GM19351 (cell line): Measurements from ENCODE around the gene MRPS34.

ENCODE experiments used
- ATAC-seq: cut with Tn5 transposase; IDR thresholded peaks from one replicate; pipeline ENCODE4 v1.9.1; 2021; ENCODE audit warnings: mild to moderate bottlenecking, moderate library complexity; ENCODE audit not compliant: unreplicated experiment

The MRPS34 gene

DNA sequence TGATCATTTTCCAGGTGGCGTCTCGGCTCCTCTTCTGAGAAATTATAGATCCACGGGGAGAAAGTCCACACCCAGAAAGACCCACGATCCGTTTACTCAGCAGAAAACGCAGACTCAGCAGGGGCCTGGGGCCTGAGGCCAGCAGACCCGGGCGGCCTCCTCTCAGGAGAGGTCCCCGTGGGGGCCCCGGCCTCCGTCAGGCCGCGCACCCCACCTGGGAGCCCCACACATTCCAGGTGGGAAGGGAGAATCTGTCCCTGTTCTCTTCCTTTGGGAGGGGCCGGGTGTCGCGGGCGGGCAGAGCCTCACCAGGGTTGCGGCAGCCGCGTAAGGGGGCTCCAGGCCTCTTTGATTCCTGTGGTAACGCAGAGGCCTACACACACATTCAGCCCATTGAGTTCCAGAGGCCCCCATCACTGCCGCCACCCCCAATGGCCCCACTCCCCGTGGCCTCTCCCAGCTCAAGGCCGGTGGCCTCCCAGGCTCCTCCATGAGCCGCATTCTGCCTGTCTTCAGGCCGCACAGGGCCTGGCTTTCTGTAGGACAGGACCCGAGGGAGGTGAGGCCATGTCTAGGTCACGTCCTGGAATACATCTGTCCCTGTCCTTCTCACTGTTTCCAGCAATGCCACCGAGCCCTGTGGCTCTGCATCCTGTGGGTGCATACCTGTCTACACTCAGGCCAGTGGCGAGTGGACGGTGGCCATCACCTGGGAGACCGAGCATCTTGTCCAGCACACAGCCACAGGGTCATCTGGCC is 22.2 kb upstream of the MRPS34 start:
- ATAC-seq: no peak

DNA sequence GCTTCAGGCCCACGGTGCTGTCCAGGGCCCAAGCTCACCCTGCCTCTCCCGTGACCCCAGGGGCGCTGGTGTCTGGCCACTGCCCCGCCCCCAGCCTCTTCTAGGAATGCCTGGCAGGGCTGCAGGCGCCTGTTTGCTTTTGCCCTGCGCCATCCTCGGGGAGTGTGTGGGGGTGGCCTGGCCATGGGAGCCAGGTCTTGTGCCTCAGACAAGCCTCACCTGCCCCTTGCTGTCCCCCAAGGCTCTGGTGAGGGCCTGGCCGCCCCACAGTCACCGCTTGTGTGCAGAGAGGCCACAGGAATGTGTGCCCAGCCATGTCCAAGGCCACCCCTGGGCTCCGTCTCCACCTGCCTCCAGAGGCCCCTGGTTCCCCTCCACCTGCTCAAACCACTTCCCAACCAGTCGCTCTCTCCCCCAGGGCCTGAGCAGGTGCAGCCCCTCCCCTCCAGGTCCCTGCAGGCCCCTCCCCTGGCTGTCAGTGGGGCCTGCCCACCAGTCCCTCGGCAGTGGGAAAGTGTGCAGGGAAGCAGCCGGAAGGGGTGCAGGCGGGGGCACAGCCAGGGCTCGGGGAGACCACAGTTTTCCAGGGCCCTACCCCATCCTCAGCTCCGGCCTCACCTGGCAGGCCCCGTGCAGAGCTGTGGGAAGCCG is 21.4 kb upstream of the MRPS34 start:
- no peak for ATAC-seq

DNA sequence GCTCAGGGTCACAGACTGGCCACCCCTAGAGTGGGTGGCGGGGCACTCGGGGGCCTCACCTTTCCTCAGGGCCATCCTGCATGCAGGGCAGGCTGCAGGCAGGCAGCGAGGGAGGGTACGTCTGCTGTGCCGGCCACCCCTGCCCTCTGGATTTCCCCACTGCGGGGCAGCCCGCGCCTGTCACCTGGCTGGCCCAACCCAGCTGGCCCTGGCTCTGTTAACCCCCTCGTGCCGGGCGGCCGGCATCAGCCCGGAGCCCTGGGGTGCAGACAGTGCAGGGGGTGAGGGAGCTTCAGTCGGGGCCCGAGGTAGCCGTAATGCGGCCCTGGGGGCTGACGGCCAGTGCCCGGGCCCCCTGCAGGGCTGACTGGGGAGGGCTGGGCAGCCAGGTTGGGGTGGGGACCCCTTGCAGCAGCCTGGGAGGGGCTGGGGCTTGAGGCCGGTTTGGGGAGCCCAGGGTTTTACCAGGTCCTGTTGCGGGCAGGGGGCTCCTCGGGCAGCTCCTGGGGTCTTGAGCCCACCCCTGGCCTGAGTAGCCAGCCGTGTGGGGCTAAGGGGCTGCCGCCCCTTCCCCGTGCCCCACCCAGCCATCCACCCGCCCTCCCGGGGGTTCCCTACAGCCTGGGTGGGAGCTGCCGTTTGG is 20.8 kb upstream of the MRPS34 start, which contains the start of gene IGFALS:
IGFALS (minus strand) TSS at position 128 of the 643 bp plus-strand sequence; CDS start at position 75, 53 bp downstream.
- no peak for ATAC-seq

DNA sequence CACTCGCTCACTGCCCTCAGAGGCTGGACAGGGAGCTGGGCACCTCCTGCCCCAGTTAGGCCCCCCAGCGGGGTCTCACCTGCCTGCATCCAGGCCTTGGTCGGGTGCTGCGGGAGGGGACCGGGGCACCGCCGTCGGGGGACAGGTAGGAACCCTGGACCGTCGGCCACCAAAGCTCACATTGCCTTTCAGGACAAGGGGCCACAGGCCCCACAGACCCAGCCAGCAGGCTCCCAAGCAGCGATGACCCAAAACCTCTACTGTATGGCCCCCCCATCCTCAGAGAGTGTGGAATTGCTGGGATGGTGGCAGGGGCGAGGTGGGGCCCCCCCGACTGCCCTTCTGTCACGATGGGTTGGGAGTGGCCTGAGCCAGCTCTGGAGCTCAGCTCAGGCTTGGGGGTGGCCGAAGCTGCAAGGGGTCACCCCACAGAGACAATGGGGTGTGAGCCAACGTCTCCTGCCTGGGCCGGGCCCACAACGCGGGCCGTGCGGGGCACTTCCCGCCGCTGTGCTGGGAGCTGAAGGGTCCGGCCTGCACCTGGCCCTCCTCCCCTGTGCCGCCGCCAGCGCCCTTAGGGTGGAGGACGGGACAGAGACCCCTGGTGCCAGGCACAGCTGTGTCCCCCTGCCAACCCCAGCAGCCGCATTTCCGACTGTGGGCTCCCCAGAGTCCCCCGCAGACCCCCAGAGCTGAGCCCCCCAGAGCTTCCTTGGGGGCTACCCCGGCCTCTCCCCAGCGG is 20.1 kb upstream of the MRPS34 start:
- ATAC-seq: no peak

DNA sequence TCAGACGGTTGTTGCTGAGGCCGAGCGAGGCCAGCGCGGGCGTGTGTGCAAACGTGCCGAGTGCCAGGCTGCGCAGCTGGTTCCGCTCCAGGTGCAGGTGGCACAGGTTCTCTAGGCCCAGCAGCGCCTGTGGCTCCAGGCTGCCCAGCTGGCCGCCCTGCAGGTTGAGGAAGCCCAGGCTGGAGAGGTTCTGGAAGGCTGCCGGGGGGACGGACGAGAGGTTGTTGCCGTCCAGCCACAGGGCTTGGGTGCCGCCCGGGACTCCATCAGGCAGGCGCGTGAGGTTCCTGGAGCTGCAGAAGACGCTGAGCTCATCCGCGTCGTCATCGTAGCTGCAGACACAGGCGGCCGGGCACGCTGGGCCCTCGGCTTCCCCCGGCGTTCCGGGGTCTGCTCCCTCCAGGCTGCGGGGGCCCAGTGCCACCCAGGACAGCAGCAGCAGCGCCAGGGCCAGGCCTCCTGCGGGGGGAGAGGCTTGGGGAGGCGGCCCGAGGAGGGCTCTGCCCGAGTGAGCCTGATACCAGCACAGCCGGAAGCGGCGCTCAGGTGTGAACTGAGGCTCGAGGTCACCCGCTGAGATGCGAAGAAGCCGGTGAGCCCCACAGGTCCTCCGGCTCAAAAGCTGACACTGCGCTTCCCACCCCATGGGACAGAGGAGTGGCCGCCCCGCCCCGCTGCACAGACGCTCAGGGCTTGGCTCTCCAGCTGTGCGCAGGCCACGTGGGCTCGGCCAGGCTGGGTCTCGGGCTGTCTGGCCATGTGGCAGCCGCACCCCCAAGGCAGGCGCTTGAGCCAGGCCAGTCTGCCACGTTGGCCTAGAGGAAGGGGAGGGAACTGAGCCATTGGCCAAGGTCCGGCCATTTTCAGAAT is 19.2 kb upstream of the MRPS34 start:
- ATAC-seq: no peak

DNA sequence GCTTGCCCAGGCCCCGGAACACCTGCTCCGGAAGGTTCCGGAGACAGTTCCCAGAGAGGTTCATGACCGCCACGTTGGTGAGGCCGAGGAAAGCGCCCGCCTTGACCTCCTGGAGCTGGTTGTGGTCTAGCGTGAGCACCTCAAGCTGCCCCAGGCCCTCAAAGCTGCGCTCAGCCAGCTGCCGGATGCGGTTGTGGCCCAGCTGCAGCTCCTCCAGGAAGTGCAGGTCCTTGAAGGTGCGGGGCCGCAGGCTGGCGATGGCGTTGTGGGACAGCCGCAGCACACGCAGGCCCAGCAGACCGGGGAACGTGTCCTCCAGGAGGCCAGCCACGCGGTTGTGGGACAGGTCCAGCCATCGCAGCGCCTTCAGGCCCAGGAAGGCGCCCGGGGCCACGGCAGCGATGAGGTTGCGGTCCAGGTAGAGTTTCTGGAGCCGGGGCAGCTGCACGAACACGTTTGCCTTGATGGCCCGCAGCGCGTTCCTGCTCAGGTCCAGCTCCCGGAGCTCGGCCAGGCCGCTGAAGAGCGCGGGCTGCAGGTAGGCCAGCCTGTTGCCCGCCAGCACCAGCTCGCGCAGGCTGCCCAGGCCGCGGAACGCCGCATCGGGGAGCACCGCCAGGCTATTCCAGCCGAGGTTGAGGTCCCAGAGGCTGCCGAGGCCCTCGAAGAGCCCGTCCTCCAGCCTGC is 18.5 kb upstream of the MRPS34 start:
- ATAC-seq: no peak

DNA sequence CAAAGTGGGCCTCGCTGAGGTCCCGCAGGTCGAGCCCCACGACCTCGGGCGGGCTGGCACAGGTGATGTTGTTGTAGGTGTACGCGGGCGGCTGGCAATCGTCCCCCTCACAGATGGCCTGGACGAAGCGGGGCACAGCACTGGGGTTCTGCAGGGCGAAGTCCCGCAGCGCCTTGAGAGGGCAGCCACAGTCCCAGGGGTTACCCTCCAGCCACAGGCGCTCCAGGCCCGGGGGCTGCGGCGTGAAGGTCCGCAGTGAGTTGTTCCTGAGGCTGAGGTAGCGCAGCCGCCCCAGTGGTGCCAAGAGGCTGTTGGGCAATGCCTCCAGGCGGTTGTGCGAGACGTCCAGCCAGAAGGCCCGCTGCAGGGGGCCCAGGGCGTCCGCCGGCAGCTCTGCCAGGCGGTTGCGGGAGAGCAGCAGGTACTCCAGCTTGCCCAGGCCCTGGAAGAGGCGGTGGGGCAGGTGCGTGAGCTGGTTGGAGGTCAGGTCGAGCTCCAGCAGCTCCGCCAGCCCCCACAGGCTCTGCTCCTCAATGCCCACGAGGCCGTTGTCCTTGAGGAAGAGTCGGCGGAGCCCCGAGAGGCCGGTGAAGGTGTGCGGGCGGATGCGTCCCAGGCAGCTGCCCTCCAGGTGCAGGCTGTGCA is 17.8 kb upstream of the MRPS34 start:
- ATAC-seq: no peak

DNA sequence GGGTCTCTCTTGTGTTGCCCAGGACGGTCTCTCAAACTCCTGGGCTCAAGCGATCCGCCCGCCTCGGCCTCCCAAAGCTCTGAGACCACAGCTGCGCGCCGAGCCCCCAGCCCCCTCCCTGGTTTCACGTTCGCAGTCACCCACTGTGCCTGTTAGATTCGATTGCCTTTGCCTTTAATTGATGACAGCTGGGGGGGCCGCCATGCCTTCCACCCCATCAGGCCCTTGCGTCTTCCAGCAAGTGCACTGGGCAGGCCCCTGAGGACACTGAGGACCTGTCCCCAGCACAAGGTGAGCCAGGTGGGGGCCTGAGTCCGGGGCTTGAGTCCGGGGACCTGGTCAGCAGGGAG is 17.3 kb upstream of the MRPS34 start:
- no peak for ATAC-seq

DNA sequence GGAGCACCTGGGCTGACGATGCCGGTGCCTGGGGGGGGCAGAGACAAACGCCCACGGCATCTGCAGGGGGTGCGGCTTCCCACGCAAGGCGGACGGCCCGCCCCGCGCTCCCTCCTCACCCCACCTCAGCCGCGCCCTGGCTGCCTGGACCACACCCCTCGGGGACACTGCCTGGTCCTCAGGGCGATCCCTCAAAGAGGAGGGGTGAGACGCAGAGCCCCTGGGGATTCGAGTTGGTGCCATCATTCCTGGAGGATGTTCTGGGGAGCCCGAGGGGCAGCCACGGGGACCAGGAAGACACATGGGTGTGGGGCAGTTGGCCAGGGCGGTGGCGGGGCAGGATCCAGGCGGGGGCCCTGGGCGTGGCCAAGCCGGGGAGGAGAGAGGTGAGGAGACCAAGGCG is 16.7 kb upstream of the MRPS34 start:
- no peak for ATAC-seq

DNA sequence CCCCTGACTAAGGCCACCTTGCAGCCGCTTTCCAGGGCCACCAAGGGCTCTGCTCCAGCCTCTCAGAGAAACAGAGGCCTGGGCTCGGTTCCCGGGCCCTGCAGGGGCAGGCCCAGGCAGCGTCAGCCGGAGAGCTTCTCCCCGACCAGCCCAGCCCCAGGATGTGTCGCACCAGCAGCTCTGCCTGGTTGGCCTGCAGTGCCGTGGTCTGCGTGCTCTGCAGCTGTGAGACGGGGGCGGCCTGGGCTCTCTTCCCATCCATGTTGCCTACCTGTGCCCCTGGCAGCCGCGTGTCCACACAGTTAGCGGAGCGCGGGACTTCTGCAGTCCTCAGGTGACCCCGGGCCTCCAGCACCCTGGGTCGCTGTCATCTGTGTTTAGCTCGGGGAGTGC is 15.8 kb upstream of the MRPS34 start:
- no peak for ATAC-seq

DNA sequence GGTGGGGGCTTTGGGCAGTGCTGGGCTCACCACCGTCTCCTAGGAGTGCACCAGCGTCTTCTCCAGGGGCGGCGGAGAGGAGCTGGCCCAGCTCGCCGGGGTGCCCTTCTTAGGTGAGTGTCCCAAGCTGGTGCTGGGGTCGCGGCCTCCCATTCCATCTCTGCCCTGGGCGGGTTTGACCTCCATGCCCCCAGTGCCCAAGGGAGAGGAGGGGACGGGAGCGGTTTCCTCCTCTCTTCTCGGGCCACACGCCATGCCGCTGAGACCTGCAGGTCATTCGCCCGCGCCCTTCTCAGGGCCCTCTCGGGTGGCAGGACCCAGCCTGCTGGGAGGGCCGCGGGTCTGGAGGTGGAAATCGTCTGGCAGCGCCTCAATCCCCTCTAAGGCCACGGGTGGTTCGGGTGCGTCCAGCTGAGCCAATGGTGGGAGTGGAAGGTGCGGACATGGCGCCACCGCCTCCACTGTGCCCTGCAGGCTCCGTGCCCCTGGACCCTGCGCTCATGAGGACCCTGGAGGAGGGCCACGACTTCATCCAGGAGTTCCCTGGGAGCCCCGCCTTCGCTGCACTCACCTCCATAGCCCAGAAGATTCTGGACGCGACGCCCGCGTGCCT is 15.3 kb upstream of the MRPS34 start:
- no peak for ATAC-seq

DNA sequence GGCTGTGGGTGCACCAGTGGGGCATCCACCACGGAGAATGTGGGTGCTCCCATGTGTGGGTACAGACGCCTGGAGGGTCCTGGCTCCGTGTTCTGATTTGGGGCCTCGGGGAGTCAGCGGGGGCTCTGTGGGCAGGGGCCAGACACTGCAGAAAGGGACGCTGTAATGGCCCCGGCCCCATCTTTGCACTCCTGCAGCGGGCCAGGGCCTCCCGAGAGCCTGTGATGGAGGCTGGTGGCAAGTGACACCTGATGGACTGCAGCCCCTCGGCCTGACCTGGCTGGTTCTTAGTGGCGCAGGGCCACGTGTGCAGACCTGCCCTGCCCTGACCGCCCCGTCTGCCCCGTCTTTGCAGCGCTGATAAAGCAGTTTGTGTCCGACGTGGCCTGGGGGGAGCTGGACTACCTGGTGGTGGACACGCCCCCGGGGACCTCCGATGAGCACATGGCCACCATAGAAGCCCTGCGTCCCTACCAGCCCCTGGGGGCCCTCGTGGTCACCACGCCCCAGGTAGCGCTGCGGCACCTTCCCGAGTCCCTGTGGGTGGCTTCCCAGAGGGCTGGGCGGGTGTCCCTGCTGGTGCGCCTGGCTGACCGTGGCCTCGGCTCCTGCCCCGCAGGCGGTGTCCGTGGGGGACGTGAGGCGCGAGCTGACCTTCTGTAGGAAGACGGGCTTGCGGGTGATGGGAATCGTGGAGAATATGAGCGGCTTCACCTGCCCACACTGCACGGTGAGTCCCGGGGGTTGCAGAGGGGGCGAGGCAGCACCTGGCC is 14.6 kb upstream of the MRPS34 start:
- no peak for ATAC-seq

DNA sequence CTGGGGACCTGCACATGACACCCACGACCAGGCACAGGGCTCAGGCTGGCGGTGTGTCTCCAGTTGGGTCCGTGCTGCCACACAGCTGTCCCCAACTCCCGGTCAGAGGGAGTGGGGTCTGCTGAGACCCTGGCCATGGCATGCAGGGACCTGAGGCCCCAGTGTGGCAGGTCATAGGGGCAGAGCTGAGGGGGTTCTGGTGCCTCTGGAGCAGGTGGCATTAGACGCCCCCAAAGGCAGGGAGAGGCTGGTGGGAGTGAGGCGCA is 14.1 kb upstream of the MRPS34 start:
- no peak for ATAC-seq

DNA sequence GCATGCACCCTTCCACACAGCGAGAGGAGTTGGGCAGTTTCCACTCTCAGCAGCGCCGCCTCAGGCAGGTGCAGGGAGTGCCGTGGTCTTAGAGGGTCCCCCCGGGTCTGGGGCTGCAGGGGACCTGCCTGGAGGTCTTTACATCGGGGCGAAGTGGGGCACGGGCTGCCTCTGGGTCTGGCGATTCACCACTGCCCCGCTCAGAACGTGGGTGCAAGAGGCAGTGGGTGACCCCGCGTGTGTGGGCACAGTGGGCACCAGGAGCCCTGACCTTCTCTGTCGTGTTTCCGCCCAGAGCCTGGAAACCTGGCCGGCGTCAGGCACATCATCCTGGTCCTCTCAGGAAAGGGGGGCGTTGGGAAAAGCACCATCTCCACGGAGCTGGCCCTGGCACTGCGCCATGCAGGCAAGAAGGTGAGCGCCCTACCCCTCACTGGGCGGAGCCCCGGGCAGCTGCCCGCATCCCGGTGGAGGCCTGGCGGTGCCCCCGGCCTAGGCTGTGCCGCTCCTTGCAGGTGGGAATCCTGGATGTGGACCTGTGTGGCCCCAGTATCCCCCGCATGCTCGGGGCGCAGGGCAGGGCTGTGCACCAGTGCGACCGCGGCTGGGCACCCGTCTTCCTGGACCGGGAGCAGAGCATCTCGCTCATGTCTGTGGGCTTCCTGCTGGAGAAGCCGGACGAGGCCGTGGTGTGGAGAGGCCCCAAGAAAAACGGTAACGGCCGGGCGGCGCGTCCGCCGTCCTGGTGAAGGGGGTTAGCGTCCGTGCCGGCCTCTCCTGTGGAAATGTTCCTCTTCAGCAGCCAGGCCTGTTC is 13.5 kb upstream of the MRPS34 start:
- no peak for ATAC-seq

DNA sequence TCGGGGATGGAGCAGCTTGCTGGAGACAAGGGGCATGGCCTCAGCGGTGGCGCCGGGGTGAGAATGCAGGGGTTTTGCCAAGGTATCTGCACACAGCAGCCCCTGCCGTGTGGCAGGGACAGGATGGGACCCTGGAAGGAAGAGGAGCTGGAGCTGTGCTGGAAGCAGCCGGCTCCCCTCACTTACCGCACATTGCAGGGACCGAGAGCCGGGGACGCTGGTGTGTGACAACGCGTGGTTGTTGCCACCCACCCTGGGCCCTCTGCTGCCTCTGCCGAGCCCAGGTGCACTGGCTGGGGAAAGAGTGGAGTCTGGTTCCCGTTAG is 12.9 kb upstream of the MRPS34 start:
- no peak for ATAC-seq

DNA sequence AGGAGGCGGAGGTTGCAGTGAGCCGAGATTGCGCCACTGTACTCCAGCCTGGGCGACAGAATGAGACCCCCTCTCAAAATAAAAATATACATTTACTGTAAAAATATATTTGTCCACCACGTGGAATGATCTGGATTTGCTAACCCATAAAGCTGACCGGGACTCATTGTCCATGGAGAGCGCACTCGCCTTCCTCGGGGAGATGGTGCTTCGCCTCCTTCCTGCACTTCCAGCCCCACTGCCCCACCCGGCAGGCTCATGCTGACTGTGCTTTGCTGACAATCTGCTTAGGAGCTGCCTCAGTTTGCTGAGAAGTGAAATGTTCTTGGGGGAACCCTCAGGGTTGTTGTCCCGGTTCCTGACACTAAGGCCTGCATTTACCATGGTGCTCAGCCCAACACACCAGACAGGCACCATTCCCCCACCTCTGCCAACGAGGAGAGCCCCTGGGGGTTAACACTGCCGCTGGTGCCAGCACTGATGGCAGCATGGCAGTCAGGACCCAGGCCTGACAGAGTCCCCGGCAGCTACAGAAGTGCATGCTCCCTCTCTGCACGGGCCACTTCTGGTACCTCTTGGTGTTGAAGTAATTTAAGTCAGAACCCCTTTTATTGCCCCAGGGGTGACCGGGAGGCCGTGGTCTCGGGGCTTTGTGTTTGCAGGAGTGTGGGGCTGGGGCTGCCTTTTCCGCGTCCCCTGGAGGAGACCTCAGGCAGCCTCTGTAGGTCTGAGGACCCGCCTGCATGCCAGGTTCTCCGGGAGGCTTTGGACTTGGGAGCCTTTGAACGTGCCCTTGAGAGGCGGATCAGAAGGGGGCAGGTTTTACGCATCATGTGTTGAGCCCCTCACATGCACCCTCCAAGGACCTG is 12.3 kb upstream of the MRPS34 start:
- no peak for ATAC-seq
